ENCODE measurements around the gene CYP2J2. TPM values are rescaled to one million over a fixed set of nuclear protein-coding genes. Genes with fewer than 3 reads are reported as not detected.
A peak's percentile ranks its signal among the peaks of the same experiment; 100 is the strongest.

The CYP2J2 gene
- total and polyA plus RNA-seq, 2 donors from 2014 or later = 1.0 to 4.6 TPM

- TF ChIP-seq CTCF (IDR thresholded peaks at IDR 0.05; ENCODE audit: borderline replicate concordance, extremely low read depth, insufficient read depth) = no peak
- intact Hi-C loops (cut with DNase I) = no loop called here
Observed at GRCh38 chr1:59879996-59880505, 46.5 kb downstream of the CYP2J2 start.

GRCh38 chr1:59879574-59879973, 47.0 kb downstream of the CYP2J2 start:
- Histone ChIP-seq H3K27ac (ENCODE audit: low read depth in 2 of 2, low read length in 2 of 2) (no peak overlapping the region), H3K9me3 (ENCODE audit: control insufficient read depth in 2 of 3, insufficient read depth in 1 of 3, low read length in 3 of 3) (no peaks in the 10 kb centered on the region), H3K27me3 (ENCODE audit: control insufficient read depth, insufficient read depth, low read length) (no peaks in the 10 kb centered on the region), H3K9ac (ENCODE audit: low read length in 3 of 3) (no peak overlapping the region), H3K36me3 (ENCODE audit: control insufficient read depth in 2 of 3, insufficient read depth in 3 of 3, low read length in 3 of 3) (no peaks in the 10 kb centered on the region), H3K4me1 (ENCODE audit: control insufficient read depth in 2 of 3, insufficient read depth in 2 of 3, low read depth in 1 of 3, low read length in 3 of 3) (no peaks in the 10 kb centered on the region), H3K4me3 (ENCODE audit: low read length in 3 of 3) (no peak overlapping the region)
- peak; percentile 62 for TF ChIP-seq CTCF (IDR thresholded peaks at IDR 0.05; ENCODE audit: borderline replicate concordance, extremely low read depth, insufficient read depth)
- peak; percentile 58 for FAIRE-seq
- intact Hi-C loops (cut with DNase I) = no loop called here
- DNase-seq = peak in 4 of 5 donors; percentile 69 to 90 (median 78)

More at GRCh38 chr1:59879996-59880505, 46.5 kb downstream of the CYP2J2 start:
- Histone ChIP-seq H3K4me1 (ENCODE audit: control insufficient read depth in 2 of 3, insufficient read depth in 2 of 3, low read depth in 1 of 3, low read length in 3 of 3) (no peaks in the 10 kb centered on the region), H3K27me3 (ENCODE audit: control insufficient read depth, insufficient read depth, low read length) (no peaks in the 10 kb centered on the region), H3K9ac (ENCODE audit: low read length in 3 of 3) (no peak overlapping the region), H3K36me3 (ENCODE audit: control insufficient read depth in 2 of 3, insufficient read depth in 3 of 3, low read length in 3 of 3) (no peaks in the 10 kb centered on the region), H3K4me3 (ENCODE audit: low read length in 3 of 3) (no peak overlapping the region), H3K27ac (ENCODE audit: low read depth in 2 of 2, low read length in 2 of 2) (no peak overlapping the region), H3K9me3 (ENCODE audit: control insufficient read depth in 2 of 3, insufficient read depth in 1 of 3, low read length in 3 of 3) (no peaks in the 10 kb centered on the region)
- DNase-seq (no peak), FAIRE-seq (no peak)

- FAIRE-seq = no peak
- TF ChIP-seq CTCF (IDR thresholded peaks at IDR 0.05; ENCODE audit: borderline replicate concordance, extremely low read depth, insufficient read depth) = no peak
- H3K4me3 ChIP-seq (ENCODE audit: low read length in 3 of 3) = no peak overlapping the region
- H3K27ac ChIP-seq (ENCODE audit: low read depth in 2 of 2, low read length in 2 of 2) = no peak overlapping the region
- no peaks in the 10 kb centered on the region for H3K36me3 ChIP-seq (ENCODE audit: control insufficient read depth in 2 of 3, insufficient read depth in 3 of 3, low read length in 3 of 3)
- no peak for DNase-seq
- H3K27me3 ChIP-seq (ENCODE audit: control insufficient read depth, insufficient read depth, low read length) = no peaks in the 10 kb centered on the region
- no peaks in the 10 kb centered on the region for H3K9me3 ChIP-seq (ENCODE audit: control insufficient read depth in 2 of 3, insufficient read depth in 1 of 3, low read length in 3 of 3)
- intact Hi-C loops (cut with DNase I) = no loop called here
- H3K4me1 ChIP-seq (ENCODE audit: control insufficient read depth in 2 of 3, insufficient read depth in 2 of 3, low read depth in 1 of 3, low read length in 3 of 3) = no peaks in the 10 kb centered on the region
- H3K9ac ChIP-seq (ENCODE audit: low read length in 3 of 3) = no peak overlapping the region
Observed at GRCh38 chr1:59878370-59878769, 48.2 kb downstream of the CYP2J2 start.

Measured in kidney (tissue), 14 donors.